ENCODE results near the gene MYORG.

The MYORG gene

GRCh38 chr9:34384368-34385165, 7.9 kb upstream of the MYORG start:
- no peak for DNase-seq

- DNase-seq: no peak
Observed at GRCh38 chr9:34383904-34384303, 7.2 kb upstream of the MYORG start.

- DNase-seq: no peak
Observed at GRCh38 chr9:34382879-34383278, 6.2 kb upstream of the MYORG start.

GRCh38 chr9:34382054-34382453, 5.4 kb upstream of the MYORG start:
- DNase-seq: no peak

GRCh38 chr9:34381323-34381722, 4.6 kb upstream of the MYORG start:
- DNase-seq: no peak

GRCh38 chr9:34380511-34381315, 4.0 kb upstream of the MYORG start:
- DNase-seq: peak; percentile 83

GRCh38 chr9:34380034-34380510, 3.4 kb upstream of the MYORG start:
- DNase-seq: no peak

- DNase-seq: peak; percentile 94
Observed at GRCh38 chr9:34379334-34380033, 2.8 kb upstream of the MYORG start.

- no peak for DNase-seq
Observed at GRCh38 chr9:34378376-34379060, 1.8 kb upstream of the MYORG start.

- no peak for DNase-seq
Observed at GRCh38 chr9:34377404-34377746, 677 bp upstream of the MYORG start.

- DNase-seq: peak; percentile 58
Observed at GRCh38 chr9:34375901-34376595, 650 bp downstream of the MYORG start.

GRCh38 chr9:34374905-34375552, 1.7 kb downstream of the MYORG start:
- no peak for DNase-seq

- DNase-seq: no peak
Observed at GRCh38 chr9:34374339-34374738, 2.4 kb downstream of the MYORG start.

GRCh38 chr9:34373749-34374148, 2.9 kb downstream of the MYORG start:
- no peak for DNase-seq

GRCh38 chr9:34372467-34373011, 4.2 kb downstream of the MYORG start:
- DNase-seq: no peak

- no peak for DNase-seq
Observed at GRCh38 chr9:34371886-34372466, 4.7 kb downstream of the MYORG start.

GRCh38 chr9:34370970-34371880, 5.5 kb downstream of the MYORG start:
- no peak for DNase-seq

- DNase-seq: no peak
Observed at GRCh38 chr9:34370335-34370969, 6.2 kb downstream of the MYORG start.

- no peak for DNase-seq
Observed at GRCh38 chr9:34369636-34370035, 7.1 kb downstream of the MYORG start.
